Umbilical cord (tissue), 2 donors: ENCODE results near the gene LGALS4. TPM values are rescaled to one million over a fixed set of nuclear protein-coding genes. Genes with fewer than 3 reads are reported as not detected.
"Not testable (repeated sequence)": the region's sequence is repeated elsewhere in the genome, so short reads cannot be mapped to it uniquely, and the experiment has no call there.

Source experiments
- DNase-seq: peaks from one replicate; pipeline ENCODE4 v3.0.0-alpha.2; 2015; ENCODE audit warnings: low spot score
- total RNA-seq: library from RNA; depleted of rRNA; stranded (reverse); fragments of >200 nt; gene quantifications from one replicate; pipeline ENCODE4 v1.2.3, GENCODE V29; 2014; ENCODE audit warnings: low replicate concordance; ENCODE audit not compliant: insufficient read depth

LGALS4 gene
- total RNA-seq, 1 donor from 2014 or later, result not detected

DNA sequence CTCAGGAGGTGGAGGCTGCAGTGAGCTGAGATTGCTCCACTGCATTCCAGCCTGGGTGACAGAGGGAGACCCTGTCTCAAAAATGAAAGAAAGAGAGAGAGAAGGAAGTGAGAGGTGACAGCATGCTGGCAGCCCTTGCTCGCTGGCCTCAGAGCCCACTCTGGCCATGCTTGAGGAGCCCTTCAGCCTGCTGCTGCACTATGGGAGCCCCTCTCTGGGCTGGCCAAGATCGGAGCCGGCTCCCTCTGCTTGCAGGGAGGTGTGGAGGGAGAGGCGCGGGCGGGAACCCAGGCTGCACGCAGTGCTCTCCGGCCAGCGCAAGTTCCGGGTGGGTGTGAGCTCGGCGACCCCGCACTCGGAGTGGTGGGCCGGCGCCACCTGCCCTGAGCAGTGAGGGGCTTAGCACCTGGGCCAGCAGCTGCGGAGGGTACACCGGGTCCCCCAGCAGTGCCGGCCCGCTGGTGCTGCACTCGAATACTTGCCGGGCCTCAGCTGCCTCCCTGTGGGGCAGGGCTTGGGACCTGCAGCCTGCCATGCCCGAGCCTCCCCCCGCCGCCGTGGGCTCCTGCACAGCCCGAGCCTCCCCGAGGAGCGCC, 8.6 kb upstream of the LGALS4 start:
- not testable (repeated sequence) for DNase-seq

DNA sequence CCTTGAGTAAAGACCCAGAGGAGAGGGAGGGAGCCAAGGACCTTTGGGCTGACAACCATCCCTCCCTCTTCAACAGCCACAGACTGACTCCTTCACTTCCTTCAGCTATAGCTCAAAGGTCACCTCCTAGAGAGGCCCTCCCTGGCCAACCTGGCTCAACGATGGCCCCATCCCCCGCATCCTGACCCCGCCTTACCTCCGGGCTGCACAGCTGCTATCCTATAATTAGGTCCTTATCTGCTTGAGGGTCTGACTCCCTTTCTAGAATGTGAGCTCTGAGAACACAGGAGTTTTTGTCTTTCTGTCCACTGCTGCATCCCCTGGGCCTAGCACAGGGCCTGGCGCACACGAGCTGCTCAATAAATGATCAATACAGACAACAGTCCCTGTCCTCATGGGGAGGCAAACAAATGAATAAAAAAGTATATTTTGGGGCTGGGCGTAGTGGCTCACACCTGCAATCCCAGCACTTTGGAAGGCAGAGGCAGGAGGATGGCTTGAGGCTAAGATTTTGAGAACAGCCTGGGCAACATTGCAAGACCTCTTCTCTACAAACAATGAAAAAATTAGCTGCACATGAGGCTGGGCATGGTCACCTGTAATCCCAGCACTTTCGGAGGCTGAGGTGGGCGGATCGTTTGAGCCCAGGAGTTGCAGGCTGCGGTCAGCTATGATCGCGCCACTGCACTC, 6.6 kb upstream of the LGALS4 start:
- DNase-seq, result no peak

DNA sequence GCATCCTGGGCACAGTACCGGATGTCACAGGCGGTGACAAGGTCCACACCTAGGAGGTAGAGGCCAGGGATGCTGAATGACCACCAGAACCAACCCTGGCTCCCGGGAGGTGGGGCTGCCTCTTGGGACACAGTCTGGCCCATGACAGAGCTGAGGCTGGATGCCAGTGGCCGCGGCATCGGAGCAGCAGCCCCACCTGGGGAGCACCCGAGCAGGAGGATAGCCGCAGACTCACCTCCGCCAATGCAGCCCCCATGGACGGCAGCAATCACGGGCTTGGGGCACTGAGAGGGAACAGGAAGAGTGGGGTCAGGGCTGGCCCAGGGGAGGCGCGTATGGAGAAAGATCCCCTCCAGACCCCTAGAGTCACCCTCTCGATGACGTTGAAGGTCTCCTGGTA, 4.3 kb upstream of the LGALS4 start:
- no peak for DNase-seq

DNA sequence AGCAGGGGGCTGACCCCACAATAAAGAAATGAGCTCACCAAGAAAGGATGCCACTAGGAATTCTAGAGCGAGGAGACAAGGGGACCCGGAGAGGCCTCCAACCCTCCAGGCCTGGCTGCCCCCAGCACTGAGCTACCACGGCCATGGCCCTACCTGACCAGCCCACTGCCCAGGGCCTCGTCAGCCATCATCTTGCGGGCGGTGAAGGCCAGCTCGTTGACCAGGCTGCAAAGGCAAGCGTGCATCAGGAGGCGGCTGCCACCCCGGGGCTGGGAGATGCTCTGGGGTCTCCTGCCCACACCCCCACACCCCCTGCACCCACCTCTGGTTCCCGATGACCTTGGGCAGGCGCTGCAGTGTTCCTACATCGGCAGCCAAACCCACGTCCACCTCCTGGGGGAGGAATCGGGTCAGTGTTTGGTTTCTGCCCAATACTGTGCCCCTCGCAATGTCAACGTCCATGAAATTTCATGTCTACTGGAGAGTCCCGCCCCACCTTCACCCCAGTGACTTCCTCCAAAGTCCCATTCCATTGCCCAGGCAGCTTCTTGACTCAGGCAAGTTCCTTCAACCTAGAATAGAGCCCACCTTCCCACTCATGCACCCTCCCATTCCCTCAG, 3.5 kb upstream of the LGALS4 start:
- no peak for DNase-seq

DNA sequence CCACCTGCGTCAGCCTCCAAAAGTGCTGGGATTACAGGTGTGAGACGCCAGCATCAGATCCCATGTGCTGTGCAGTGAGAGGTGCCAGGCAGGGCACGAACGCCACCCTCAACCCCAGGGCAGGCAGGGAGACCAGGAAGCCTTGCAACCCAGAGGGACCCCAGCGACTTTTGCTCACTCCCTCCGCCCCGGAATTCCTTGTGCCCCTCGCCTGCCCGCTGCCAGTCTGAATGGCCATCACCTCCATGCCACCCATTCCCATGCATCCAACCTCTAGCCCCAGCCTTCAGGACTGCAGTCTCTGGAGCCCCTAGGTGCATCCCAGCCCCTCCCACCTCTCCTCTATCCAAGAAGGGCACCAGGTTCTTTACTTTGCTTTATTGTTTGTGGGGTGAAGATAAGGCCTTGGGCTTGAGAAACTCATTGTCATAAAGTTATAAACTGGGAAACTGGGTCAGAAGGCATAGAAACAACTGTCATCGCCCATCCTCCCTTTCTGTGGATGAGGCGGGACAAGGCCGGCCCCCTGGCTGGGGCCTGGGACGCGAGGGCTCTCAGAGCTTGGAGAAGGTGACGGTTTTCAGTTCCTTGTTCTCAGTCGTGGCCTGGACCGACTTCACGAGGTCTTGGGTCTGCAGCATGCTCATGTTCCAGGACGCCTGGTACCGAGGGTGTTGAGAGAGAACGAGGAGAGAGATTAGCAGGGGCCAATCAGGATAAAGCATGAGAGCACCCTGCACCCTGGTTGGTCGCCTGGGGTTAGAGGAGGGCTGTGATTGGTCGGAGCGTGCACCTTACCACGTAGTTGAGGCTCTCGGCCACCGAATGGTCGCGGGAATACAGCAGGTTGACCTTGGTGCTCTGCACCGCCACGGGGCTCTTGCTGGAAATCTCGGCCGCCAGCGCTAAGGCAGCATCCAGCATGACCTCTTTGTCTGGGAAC, 2.6 kb upstream of the LGALS4 start:
- DNase-seq, result no peak

DNA sequence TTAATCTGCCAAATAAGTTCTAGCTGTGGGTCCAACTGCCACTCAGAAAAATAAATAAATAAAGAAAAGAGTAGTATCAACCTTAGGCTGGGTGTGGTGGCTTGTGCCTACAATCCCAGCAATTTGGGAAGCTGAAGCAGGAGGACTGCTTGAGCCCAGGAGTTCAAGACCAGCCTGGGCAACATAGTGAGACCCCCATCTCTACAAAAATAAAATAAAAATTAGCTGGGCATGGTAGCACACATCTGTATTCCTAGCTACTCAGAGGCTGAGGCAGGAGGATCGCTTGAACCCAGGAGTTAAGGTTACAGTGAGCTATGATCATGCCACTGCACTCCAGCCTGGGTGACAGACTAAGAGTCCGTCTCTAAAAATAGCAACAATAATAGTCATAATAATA, 1.2 kb upstream of the LGALS4 start:
- DNase-seq, result not testable (repeated sequence)

DNA sequence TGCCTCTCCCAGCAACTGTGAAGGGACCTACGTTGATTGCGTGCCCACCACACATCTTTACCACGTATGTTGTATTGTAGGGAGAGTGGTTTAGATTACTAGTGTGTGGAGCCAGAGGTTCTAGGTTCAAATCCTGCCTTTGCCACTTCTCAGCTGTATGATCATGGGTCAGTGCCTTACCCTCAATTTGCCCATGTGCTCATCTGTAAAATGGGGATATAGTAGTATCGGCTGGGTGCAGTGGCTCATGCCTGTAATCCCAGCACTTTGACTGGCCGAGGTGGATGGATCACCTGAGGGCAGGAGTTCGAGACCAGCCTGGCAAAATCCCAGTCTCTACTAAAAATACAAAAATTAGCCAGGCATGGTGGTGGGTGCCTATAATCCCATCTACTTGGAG, 578 bp upstream of the LGALS4 start:
- DNase-seq, result no peak

DNA sequence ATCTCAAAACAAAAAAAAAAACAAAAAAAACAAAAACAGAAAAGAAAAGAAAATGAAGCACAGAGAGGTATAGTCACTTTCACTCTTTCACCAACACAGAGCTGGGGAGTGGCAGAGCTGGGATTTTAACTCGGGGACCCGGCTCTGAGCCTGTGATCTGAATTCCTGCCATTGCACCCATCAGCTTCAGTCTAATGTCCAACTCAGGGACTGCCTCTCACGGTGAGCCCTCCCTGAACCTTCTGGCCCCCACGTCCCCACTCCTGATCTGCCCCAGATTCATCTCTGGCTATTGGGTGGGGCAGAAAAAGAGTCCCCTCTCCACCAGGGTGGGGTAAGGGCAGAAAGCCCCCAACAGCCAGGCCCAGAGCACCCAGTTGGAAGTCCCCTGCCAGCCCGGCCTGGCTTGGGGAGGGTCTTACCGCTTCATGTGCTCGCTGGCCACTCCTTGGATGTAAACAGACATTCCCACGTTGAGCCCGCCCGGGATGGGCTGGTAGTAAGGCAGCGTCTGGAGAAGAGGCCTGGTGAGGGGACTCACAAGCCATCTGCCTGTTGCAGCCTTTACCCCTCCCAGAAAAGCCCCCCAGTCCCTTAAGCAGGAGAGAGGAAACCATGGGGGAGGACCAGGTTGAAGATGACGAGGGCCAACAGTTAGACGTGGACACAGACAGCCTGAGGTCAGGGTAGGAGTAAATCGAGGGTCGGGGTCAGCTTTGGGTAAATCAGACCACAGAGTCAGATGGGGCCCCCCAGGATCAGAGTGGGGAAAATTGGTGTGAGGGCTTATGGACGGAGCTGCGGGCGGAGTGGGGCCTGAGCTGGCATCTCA, 520 bp downstream of the LGALS4 start:
- no peak for DNase-seq

DNA sequence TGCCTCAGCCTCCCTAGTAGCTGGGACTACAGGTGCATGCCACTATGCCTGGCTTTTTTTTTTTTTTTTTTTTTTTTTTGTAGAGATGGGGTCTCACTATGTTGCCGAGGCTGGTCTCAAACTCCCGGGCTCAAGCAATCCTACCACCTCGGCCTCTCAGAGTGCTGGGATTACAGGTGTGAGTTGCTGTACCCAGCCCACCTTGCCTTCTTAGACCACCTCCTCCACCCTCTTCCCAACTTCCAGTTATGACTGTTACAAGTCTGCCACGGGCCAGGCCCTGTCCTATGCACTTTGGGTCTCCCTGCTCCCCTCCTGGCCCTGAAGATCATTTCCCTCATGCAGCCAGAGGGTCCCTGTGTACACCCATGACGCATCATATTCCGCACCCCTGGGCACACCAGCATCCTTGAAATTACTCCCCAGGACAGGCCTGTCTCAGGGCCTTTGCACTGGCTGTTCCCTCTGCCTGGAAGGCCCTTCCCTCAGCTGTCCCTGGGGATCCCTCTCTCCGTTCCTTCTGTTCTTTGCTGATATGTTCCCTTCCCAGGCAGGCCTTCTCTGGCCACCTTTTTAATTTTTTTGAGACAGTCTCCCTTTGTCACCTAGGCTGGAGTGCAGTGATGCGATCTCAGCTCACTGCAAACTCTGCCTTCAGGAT, 3.0 kb downstream of the LGALS4 start:
- no peak for DNase-seq

DNA sequence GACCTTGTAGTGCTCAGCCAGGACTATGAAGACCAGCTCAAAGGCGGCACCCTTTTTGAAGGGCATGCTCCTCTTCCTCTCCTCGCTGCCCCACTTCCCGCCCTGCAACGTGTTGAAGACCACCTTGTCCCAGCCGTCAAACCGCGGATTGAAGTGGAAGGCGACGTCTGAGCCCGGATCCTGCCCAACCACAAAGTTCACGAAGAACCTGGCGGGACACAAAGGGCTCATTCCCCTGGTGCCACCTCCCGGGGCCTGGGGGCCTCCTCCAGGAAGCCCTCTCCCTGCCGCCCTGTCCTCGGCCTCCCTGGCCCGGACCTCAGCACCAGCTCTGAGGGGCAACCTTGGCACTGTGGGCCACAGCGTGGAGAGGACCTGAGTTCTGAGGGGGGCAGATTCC, 4.0 kb downstream of the LGALS4 start:
- DNase-seq, result no peak

DNA sequence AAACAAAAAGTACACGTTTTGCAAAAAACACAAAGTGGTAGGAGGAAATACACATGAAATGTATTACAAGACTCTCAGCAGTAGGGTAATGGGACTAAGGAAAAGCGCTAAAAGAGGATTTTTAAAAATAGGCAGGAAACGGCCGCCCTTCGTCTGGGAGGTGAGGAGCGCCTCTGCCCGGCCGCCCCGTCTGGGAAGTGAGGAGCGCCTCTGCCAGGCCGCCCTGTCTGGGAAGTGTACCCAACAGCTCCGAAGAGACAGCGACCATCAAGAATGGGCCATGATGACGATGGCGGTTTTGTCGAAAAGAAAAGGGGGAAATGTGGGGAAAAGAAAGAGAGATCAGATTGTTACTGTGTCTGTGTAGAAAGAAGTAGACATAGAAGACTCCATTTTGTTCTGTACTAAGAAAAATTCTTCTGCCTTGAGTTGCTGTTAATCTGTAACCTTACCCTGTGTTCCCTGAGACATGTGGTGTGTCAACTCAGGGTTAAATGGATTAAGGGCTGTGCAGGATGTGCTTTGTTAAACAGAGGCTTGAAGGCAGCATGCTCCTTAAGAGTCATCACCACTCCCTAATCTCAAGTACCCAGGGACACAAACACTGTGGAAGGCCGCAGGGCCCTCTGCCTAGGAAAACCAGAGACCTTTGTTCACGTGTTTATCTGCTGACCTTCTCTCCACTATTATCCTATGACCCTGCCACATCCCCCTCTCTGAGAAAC, 5.2 kb downstream of the LGALS4 start:
- DNase-seq, result not testable (repeated sequence)

DNA sequence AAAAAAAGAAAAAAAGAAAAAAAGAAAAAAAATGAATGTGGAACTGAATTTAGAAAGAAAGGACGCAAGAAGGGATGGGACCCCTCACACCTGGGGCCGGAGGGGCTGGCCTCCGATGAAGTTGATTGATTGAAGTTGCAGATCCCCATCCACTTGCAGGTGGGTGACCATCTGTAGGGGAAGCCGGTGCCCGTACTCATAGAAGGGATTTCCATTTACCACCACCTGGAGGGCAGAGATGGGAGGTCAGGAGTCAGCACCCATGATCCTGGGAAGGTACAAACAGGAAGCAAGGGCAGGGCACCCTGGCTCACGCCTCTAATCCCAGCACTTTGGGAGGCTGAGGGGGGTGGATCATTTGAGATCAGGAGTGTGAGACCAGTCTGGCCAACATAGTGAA, 6.4 kb downstream of the LGALS4 start:
- DNase-seq, result no peak

DNA sequence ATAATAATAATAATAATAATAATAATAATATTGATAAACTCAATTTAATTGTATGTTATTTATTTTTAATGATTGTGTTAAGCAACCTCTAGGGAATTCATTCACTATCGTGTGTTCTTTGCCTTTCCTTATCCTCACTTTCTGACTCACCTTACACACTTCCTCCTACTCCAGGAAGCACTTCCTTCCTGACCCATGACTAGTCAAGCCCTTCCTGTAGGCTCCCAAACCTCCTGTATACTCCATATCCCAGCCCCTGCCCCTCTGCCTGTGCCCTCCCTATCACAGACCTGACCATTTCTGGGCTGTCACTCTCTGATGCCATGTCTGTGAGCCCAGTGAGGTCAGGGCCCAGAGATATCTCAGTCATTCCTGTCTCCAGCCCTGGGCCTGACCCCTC, 7.6 kb downstream of the LGALS4 start:
- DNase-seq, result no peak

DNA sequence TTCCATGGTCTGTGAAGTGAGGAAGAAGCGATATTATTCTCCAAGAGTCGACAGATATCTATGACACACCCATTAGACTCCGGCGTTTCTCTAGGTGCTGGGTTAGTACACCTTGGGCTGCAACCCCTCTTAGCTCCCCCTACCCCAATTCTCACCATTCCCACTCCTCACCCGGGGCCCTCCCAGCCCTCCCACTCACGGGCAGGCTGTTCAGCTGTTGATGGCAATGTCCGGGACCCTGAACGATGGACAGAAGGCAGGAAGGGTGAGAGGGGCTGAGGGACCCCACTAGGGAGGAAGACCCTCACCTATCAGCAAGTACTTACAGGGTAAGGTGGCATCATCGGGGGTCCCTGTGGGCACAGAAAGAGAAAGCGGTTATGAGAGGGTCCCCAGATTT, 9.2 kb downstream of the LGALS4 start:
- no peak for DNase-seq

DNA sequence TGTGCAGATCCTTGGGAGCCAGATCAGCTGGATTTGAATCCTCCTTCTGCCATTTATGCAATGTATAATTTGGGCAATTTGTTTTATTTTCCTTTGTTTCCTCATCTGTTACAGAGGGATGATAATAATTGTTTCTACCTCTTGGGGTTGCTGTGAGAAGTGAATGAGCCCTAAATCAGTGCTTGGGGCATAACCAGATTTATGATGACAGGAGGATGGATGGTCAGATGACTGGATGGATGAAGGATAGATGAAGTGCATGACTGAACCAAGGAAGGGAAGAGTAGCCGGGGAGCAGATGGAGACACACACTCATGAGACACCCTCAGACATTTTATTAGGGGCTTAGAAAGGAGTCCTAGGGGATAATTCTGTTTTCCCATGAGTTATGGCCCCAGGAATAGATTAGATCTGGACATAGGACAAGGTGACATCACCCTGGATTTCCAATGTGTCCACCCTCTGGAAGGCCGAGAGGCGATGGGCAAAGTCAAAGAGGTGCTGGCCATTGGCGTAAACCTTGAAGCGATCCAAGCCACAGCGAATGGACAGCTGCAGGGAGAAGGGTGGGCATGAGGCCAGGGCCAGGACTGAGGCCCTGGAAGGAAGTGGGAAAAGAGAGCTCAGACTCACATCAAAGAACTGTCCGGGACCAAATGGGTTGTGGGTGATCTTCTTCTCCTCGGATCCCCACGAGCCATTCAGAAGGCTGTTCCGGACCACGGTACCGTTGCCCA, 11.2 kb downstream of the LGALS4 start:
- no peak for DNase-seq

DNA sequence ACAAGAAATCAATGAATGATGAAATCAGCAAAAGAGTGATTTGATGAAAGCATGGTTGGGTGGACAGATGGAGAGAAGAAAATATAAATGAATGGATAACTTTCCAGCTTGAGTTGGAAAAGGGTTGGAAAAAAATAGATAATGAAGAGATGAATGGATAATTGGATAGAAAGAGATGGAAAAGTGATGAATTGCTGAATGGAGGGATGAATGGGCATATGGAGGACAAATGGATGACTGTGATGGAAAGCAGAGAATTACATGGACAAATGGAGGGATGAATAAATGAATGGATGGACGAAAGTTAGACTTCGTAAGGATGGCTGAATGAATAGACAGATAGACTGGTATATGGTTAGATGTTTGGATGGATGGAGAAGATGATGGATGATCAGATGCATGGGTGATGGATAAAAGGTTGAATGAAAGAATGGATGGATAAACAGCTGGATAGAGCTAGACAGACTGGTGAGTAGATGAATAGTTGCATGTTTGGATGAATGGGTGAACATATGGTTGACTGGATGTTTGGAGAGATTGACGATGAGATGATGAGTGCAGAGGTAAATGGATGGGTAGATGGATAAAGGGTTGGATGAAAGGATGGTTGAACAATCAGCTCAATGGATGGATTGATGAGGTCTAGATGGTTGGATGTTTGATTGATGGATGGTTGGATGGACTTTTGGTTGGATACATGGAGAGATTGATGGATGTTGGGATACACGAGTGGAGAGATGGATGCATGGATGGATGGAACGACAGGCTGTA, 12.0 kb downstream of the LGALS4 start:
- no peak for DNase-seq

DNA sequence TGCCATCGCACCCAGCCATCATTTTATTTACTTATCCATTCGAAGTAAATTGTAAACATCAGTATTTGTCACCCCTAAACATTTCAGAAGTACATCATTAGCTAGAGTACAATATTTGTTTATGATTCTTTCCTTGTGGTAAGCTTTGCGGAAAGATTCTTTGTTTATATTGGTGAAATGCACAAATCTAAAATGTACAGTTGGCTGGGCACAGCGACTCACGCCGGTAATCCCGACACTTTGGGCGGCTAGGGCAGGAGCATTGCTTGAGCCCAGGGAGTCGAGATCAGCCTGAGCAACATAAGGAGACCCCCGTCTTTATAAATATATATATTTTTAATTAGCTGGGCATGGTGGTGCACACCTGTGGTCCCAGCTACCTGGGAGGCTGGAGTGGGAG, 13.6 kb downstream of the LGALS4 start:
- DNase-seq, result no peak

DNA sequence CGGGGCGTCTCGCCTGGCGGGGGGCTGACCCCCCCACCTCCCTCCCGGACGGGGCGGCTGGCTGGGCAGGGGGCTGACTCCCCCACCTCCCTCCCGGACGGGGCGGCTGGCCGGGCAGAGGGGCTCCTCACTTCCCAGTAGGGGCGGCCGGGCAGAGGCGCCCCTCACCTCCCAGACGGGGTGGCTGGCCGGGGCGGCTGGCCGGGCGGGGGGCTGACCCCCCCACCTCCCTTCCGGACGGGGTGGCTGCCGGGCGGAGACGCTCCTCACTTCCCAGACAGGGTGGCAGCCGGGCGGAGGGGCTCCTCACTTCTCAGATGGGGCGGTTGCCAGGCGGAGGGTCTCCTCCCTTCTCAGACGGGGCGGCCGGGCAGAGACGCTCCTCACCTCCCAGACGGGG, 15.0 kb downstream of the LGALS4 start:
- DNase-seq, result not testable (repeated sequence)

DNA sequence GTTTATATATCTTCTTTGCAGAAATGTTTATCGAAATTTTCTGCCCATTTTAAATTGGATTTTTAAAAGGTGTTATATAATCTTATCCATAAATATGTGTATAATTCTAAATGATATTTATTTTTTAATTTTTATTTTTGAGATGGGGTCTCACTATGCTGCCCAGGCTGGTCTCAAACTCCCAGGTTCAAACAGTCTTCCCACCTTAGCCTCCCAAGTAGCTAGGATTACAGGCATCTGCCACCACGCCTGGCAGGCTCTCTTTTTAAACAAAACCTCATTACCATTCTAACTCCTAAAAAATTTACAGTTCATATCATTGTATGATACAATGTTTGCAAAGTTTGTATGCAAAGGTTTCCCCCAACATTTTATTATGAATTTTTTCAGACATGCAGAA, 16.6 kb downstream of the LGALS4 start:
- no peak for DNase-seq
